Mammary epithelial cell (primary cell): ENCODE data around the gene XPO5.

Experiments
- EZH2 ChIP-seq: IDR thresholded peaks from 2 replicates; pipeline ENCODE4 v1.6.1; 2012; ENCODE audit warnings: low read length, inconsistent platforms, borderline replicate concordance
- TF ChIP-seq, protein P1 (sequence below), 2 donors: IDR thresholded peaks in 1 of 2; conservative IDR thresholded peaks in 1 of 2; 2 replicates each; pipeline ENCODE4 v1.5.1; 2011 to 2012; ENCODE audit warnings: inconsistent platforms in 2 of 2, low read length in 2 of 2, mild to moderate bottlenecking in 2 of 2, control low read depth in 1 of 2, low read depth in 1 of 2; ENCODE audit not compliant: insufficient read depth in 1 of 2; ENCODE audit errors: extremely low read depth in 1 of 2

DNA sequence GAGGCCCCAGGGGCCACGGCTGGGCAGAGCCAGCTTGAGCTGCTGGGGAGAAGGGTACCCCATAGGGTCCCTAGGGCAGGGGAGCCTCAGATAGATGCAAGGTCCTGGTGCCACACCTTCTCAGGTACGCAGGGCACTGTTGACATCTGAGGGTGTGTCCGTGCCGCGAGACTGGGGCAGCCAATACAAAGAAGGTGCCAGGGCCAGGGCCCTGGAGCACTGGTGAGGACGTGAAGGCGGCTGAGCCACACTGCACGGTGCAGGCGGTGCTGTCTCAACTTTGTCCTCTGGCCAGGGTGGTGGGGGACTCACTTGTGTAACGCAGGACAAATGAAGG, 65.0 kb downstream of the XPO5 start:
- TF ChIP-seq, protein P1, sequence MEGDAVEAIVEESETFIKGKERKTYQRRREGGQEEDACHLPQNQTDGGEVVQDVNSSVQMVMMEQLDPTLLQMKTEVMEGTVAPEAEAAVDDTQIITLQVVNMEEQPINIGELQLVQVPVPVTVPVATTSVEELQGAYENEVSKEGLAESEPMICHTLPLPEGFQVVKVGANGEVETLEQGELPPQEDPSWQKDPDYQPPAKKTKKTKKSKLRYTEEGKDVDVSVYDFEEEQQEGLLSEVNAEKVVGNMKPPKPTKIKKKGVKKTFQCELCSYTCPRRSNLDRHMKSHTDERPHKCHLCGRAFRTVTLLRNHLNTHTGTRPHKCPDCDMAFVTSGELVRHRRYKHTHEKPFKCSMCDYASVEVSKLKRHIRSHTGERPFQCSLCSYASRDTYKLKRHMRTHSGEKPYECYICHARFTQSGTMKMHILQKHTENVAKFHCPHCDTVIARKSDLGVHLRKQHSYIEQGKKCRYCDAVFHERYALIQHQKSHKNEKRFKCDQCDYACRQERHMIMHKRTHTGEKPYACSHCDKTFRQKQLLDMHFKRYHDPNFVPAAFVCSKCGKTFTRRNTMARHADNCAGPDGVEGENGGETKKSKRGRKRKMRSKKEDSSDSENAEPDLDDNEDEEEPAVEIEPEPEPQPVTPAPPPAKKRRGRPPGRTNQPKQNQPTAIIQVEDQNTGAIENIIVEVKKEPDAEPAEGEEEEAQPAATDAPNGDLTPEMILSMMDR (conservative IDR thresholded peaks at IDR 0.05 in 1 of 2, IDR thresholded peaks at IDR 0.05 in 1 of 2; ENCODE audit: extremely low read depth in 1 of 2, insufficient read depth in 1 of 2, low read depth in 1 of 2, low read length in 2 of 2): no peak
- no peak for TF ChIP-seq EZH2
